NCI-H526 (cell line): ENCODE measurements around the gene HNRNPUL1.
A peak's percentile ranks its signal among the peaks of the same experiment; 100 is the strongest.

ENCODE experiments used
- DNase-seq, 2 experiments: peaks; one replicate each; lab custom pipeline; 2025; lab: John Stamatoyannopoulos, UW

Gene HNRNPUL1

GRCh38 chr19:41234512-41235168, 29.5 kb upstream of the HNRNPUL1 start:
- DNase-seq: no peak

- no peak for DNase-seq
These were observed 28.7 kb upstream of the HNRNPUL1 start for GRCh38 chr19:41235480-41235879.

- no peak for DNase-seq
These were observed 25.9 kb upstream of the HNRNPUL1 start for GRCh38 chr19:41238244-41238643.

GRCh38 chr19:41239363-41239762, 24.8 kb upstream of the HNRNPUL1 start:
- DNase-seq: no peak

- no peak for DNase-seq
These were observed 24.1 kb upstream of the HNRNPUL1 start for GRCh38 chr19:41239961-41240574.

- DNase-seq: no peak
These were observed 22.3 kb upstream of the HNRNPUL1 start for GRCh38 chr19:41241859-41242258.

GRCh38 chr19:41244117-41244516, 20.1 kb upstream of the HNRNPUL1 start:
- no peak for DNase-seq

- no peak for DNase-seq
These were observed 18.3 kb upstream of the HNRNPUL1 start for GRCh38 chr19:41245843-41246242.

- no peak for DNase-seq
These were observed 15.3 kb upstream of the HNRNPUL1 start for GRCh38 chr19:41248895-41249294.

GRCh38 chr19:41249707-41250423, 14.3 kb upstream of the HNRNPUL1 start:
- DNase-seq: peak; percentile 21 to 51

- no peak for DNase-seq
These were observed 10.5 kb upstream of the HNRNPUL1 start for GRCh38 chr19:41253660-41254059.

- DNase-seq: no peak
These were observed 9.0 kb upstream of the HNRNPUL1 start for GRCh38 chr19:41255171-41255570.

GRCh38 chr19:41261474-41262190, 2.5 kb upstream of the HNRNPUL1 start:
- no peak for DNase-seq

- peak in 1 of 2 experiments; percentile 90 for DNase-seq
These were observed 926 bp upstream of the HNRNPUL1 start for GRCh38 chr19:41263042-41263849.

GRCh38 chr19:41264581-41265394, 616 bp downstream of the HNRNPUL1 start:
- peak; percentile 32 to 68 for DNase-seq

GRCh38 chr19:41265395-41266153, 1.4 kb downstream of the HNRNPUL1 start:
- peak; percentile 27 to 50 for DNase-seq

- DNase-seq: no peak
These were observed 4.9 kb downstream of the HNRNPUL1 start for GRCh38 chr19:41269055-41269454.

GRCh38 chr19:41269571-41269970, 5.4 kb downstream of the HNRNPUL1 start:
- DNase-seq: no peak

- no peak for DNase-seq
These were observed 8.9 kb downstream of the HNRNPUL1 start for GRCh38 chr19:41273076-41273475.

GRCh38 chr19:41274802-41275201, 10.6 kb downstream of the HNRNPUL1 start:
- DNase-seq: no peak
